CD14-positive monocyte (primary cell): ENCODE measurements around the gene PDGFB. TPM values are rescaled to one million over a fixed set of nuclear protein-coding genes. Genes with fewer than 3 reads are reported as not detected.
A peak's percentile ranks its signal among the peaks of the same experiment; 100 is the strongest.

ENCODE experiments used
- DNase-seq, 3 donors: peaks; one replicate each; pipeline ENCODE4 v3.0.0-alpha.2; 2011 to 2022
- H2AFZ ChIP-seq: 2 replicates; pipeline ENCODE4 v1.6.0; 2012; ENCODE audit warnings: mild to moderate bottlenecking, low read depth, low read length, inconsistent platforms; ENCODE audit not compliant: insufficient read depth, poor library complexity, severe bottlenecking
- H3K27ac ChIP-seq, 2 donors: 1 replicate in 1 of 2; 2 replicates in 1 of 2; pipeline ENCODE4 v1.5.1; 2012 to 2013; ENCODE audit warnings: low read length in 2 of 2, control low read depth in 1 of 2, inconsistent platforms in 1 of 2, low read depth in 1 of 2, mild to moderate bottlenecking in 1 of 2
- H3K27me3 ChIP-seq, 2 donors: one replicate each; pipeline versions ENCODE4 v1.6.0 to v1.6.1; 2011 to 2013; ENCODE audit warnings: low read length in 2 of 2; ENCODE audit not compliant: control insufficient read depth in 2 of 2, insufficient read depth in 2 of 2
- H3K36me3 ChIP-seq, 2 donors: replicated peaks in 1 of 2; 1 replicate in 1 of 2; 2 replicates in 1 of 2; pipeline versions ENCODE4 v1.5.1 to v1.6.1; 2012 to 2013; ENCODE audit warnings: low read length in 2 of 2, control low read depth in 1 of 2, inconsistent platforms in 1 of 2, mild to moderate bottlenecking in 1 of 2; ENCODE audit not compliant: insufficient read depth in 2 of 2, control insufficient read depth in 1 of 2
- H3K4me1 ChIP-seq, 2 donors: 1 replicate in 1 of 2; 2 replicates in 1 of 2; pipeline versions ENCODE4 v1.5.1 to v1.6.1; 2012 to 2013; ENCODE audit warnings: low read length in 2 of 2, control low read depth in 1 of 2, inconsistent platforms in 1 of 2, mild to moderate bottlenecking in 1 of 2, moderate library complexity in 1 of 2; ENCODE audit not compliant: insufficient read depth in 2 of 2, control insufficient read depth in 1 of 2
- H3K4me2 ChIP-seq: replicated peaks from 2 replicates; pipeline ENCODE3; 2012; ENCODE audit warnings: low read length, moderate library complexity, mild to moderate bottlenecking; ENCODE audit not compliant: poor library complexity, severe bottlenecking; ENCODE audit errors: extremely low read depth
- H3K4me3 ChIP-seq, 3 experiments: fragments of 200-600 bp in 1 of 3; sonication (generic) in 1 of 3; replicated peaks in 1 of 3; 1 replicate in 2 of 3; 2 replicates in 1 of 3; pipeline ENCODE4 v1.5.1; 2011 to 2013; ENCODE audit warnings: low read length in 3 of 3, mild to moderate bottlenecking in 3 of 3, control low read depth in 2 of 3, low read depth in 2 of 3, inconsistent platforms in 1 of 3, moderate library complexity in 1 of 3
- H3K79me2 ChIP-seq: 2 replicates; pipeline ENCODE4 v1.6.0; 2012; ENCODE audit warnings: mild to moderate bottlenecking, control low read depth, inconsistent platforms, low read length, moderate library complexity; ENCODE audit not compliant: insufficient read depth
- H3K9ac ChIP-seq: 2 replicates; pipeline ENCODE4 v1.6.0; 2017; ENCODE audit warnings: low read length, mild to moderate bottlenecking; ENCODE audit not compliant: insufficient read depth, poor library complexity, severe bottlenecking
- H3K9me3 ChIP-seq, 2 donors: replicated peaks in 1 of 2; 1 replicate in 1 of 2; 2 replicates in 1 of 2; pipeline versions ENCODE4 v1.5.1 to v1.6.1; 2012 to 2013; ENCODE audit warnings: low read length in 2 of 2, control low read depth in 1 of 2; ENCODE audit not compliant: control insufficient read depth in 1 of 2, insufficient read depth in 1 of 2
- H4K20me1 ChIP-seq: 2 replicates; pipeline ENCODE4 v1.6.0; 2012; ENCODE audit warnings: mild to moderate bottlenecking, low read length, control low read depth, moderate library complexity; ENCODE audit not compliant: insufficient read depth
- H3K27ac Mint-ChIP-seq, 7 donors: one replicate each; pipeline ENCODE4 v1.8.0; 2020; ENCODE audit warnings: mild to moderate bottlenecking in 7 of 7, mixed read lengths in 7 of 7, moderate library complexity in 6 of 7, inconsistent platforms in 2 of 7
- H3K27me3 Mint-ChIP-seq, 3 donors: one replicate each; pipeline ENCODE4 v1.8.0; 2021 to 2022; ENCODE audit warnings: low read depth in 3 of 3, mild to moderate bottlenecking in 3 of 3, mixed read lengths in 3 of 3, moderate library complexity in 3 of 3, inconsistent platforms in 1 of 3
- H3K36me3 Mint-ChIP-seq, 2 donors: one replicate each; pipeline ENCODE4 v1.8.0; 2020; ENCODE audit warnings: mixed read lengths in 2 of 2, inconsistent platforms in 1 of 2, mild to moderate bottlenecking in 1 of 2
- H3K4me1 Mint-ChIP-seq: one replicate; pipeline ENCODE4 v1.8.0; 2020; ENCODE audit warnings: mild to moderate bottlenecking, mixed read lengths
- H3K4me3 Mint-ChIP-seq, 2 donors: one replicate each; pipeline ENCODE4 v1.8.0; 2020; ENCODE audit warnings: mild to moderate bottlenecking in 2 of 2, mixed read lengths in 2 of 2, moderate library complexity in 1 of 2
- H3K9me3 Mint-ChIP-seq, 7 donors: one replicate each; pipeline ENCODE4 v1.8.0; 2020 to 2022; ENCODE audit warnings: mixed read lengths in 7 of 7, mild to moderate bottlenecking in 6 of 7, moderate library complexity in 6 of 7, inconsistent platforms in 2 of 7
- WGBS: methylation state at CpG from one replicate; pipeline ENCODE4 v1.1.5; 2013; ENCODE audit warnings: missing lambda C conversion rate; ENCODE audit not compliant: insufficient coverage; 5-methylcytosine and 5-hydroxymethylcytosine counted together
- intact Hi-C, 2 donors: fragments of 100-400 bp; cut with micrococcal nuclease; formaldehyde crosslinking; loops; one replicate each; pipeline versions ENCODE4 v1.15.0 to v1.15.1; 2023
- polyA plus RNA-seq, 3 donors: library from polyadenylated mRNA; depleted of rRNA in 1 of 3; unstranded in 2 of 3; stranded (reverse) in 1 of 3; fragments of 300-500 nt in 2 of 3; fragments of >200 nt in 1 of 3; fragmentation: Illumina TruSeq in 2 of 3; gene quantifications; 1 replicate in 2 of 3; 2 replicates in 1 of 3; pipeline ENCODE4 v1.2.3, GENCODE V29; 2012 to 2021
- TF ChIP-seq, protein P1 (sequence below): fragments of 200-600 bp; IDR thresholded peaks from one replicate; pipeline ENCODE4 v1.8.0; 2022; ENCODE audit warnings: antibody characterized with exemption, mild to moderate bottlenecking

The PDGFB gene
- polyA plus RNA-seq, 3 donors = 0.15 TPM; not detected in 2

GRCh38 chr22:39205344-39206021 is 39.3 kb downstream of the PDGFB start:
- H3K4me1 ChIP-seq = no peaks in the 10 kb centered on the region
- no peak overlapping the region for H3K4me3 Mint-ChIP-seq
- DNase-seq = peak in 2 of 3 donors; percentile 10 to 43
- H3K27ac ChIP-seq = no peak overlapping the region
- H4K20me1 ChIP-seq = no peaks in the 10 kb centered on the region
- H3K36me3 Mint-ChIP-seq = no peaks in the 10 kb centered on the region
- no peaks in the 10 kb centered on the region for H3K79me2 ChIP-seq
- peak overlapping the region in 1 of 7 donors; percentile 8 for H3K27ac Mint-ChIP-seq
- peaks cover 8 to 33% (median 20%) of the 10 kb centered on the region in 3 donors for H3K27me3 Mint-ChIP-seq
- no peaks in the 10 kb centered on the region for H3K27me3 ChIP-seq
- no peak overlapping the region for H3K4me2 ChIP-seq
- no peak overlapping the region for H3K9ac ChIP-seq
- no peaks in the 10 kb centered on the region for H3K4me1 Mint-ChIP-seq
- H3K4me3 ChIP-seq = no peak overlapping the region
- H3K9me3 ChIP-seq = no peaks in the 10 kb centered on the region
- H3K9me3 Mint-ChIP-seq = peaks cover 0 to 3% (median 0%) of the 10 kb centered on the region in 7 donors
- WGBS = 92% methylated on average over 2 of the region's 8 CpGs
- no peaks in the 10 kb centered on the region for H3K36me3 ChIP-seq
- TF ChIP-seq, protein P1, sequence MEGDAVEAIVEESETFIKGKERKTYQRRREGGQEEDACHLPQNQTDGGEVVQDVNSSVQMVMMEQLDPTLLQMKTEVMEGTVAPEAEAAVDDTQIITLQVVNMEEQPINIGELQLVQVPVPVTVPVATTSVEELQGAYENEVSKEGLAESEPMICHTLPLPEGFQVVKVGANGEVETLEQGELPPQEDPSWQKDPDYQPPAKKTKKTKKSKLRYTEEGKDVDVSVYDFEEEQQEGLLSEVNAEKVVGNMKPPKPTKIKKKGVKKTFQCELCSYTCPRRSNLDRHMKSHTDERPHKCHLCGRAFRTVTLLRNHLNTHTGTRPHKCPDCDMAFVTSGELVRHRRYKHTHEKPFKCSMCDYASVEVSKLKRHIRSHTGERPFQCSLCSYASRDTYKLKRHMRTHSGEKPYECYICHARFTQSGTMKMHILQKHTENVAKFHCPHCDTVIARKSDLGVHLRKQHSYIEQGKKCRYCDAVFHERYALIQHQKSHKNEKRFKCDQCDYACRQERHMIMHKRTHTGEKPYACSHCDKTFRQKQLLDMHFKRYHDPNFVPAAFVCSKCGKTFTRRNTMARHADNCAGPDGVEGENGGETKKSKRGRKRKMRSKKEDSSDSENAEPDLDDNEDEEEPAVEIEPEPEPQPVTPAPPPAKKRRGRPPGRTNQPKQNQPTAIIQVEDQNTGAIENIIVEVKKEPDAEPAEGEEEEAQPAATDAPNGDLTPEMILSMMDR = no peak
- intact Hi-C loops = loop anchor here in 1 of 2 donors (5.0 kb wide), 1 partner anchor 42 kb away; no protein-coding TSS in a partner anchor
- H2AFZ ChIP-seq = no peak overlapping the region

- Mint-ChIP-seq H3K36me3 (no peaks in the 10 kb centered on the region), H3K27ac (no peak overlapping the region), H3K4me1 (no peaks in the 10 kb centered on the region), H3K9me3 (peaks cover 0 to 8% (median 2%) of the 10 kb centered on the region in 7 donors), H3K4me3 (no peak overlapping the region), H3K27me3 (peaks cover 8 to 38% (median 16%) of the 10 kb centered on the region in 3 donors)
- WGBS = 92% methylated on average over 7 of the region's 8 CpGs
- H4K20me1 ChIP-seq = no peaks in the 10 kb centered on the region
- no peak overlapping the region for H3K9ac ChIP-seq
- H3K4me1 ChIP-seq = no peaks in the 10 kb centered on the region
- no peak overlapping the region for H3K4me3 ChIP-seq
- H3K27me3 ChIP-seq = no peaks in the 10 kb centered on the region
- H3K4me2 ChIP-seq = no peak overlapping the region
- no peaks in the 10 kb centered on the region for H3K9me3 ChIP-seq
- no peak overlapping the region for H3K27ac ChIP-seq
- TF ChIP-seq, protein P1 = no peak
- no peaks in the 10 kb centered on the region for H3K79me2 ChIP-seq
- no peaks in the 10 kb centered on the region for H3K36me3 ChIP-seq
- DNase-seq = no peak
- intact Hi-C loops = no loop called here
- H2AFZ ChIP-seq = no peak overlapping the region
Measured at GRCh38 chr22:39204216-39204615, 40.6 kb downstream of the PDGFB start.
